NCI-H345 treated with DMSO at 0.1 percent for 48 hours (cell line): ENCODE data around the gene SLC2A8.
A peak's percentile ranks its signal among the peaks of the same experiment; 100 is the strongest.

Experiments used
- DNase-seq: peaks from one replicate; lab custom pipeline; 2025; ENCODE audit not compliant: unreplicated experiment; lab: John Stamatoyannopoulos, UW

Gene SLC2A8

DNA sequence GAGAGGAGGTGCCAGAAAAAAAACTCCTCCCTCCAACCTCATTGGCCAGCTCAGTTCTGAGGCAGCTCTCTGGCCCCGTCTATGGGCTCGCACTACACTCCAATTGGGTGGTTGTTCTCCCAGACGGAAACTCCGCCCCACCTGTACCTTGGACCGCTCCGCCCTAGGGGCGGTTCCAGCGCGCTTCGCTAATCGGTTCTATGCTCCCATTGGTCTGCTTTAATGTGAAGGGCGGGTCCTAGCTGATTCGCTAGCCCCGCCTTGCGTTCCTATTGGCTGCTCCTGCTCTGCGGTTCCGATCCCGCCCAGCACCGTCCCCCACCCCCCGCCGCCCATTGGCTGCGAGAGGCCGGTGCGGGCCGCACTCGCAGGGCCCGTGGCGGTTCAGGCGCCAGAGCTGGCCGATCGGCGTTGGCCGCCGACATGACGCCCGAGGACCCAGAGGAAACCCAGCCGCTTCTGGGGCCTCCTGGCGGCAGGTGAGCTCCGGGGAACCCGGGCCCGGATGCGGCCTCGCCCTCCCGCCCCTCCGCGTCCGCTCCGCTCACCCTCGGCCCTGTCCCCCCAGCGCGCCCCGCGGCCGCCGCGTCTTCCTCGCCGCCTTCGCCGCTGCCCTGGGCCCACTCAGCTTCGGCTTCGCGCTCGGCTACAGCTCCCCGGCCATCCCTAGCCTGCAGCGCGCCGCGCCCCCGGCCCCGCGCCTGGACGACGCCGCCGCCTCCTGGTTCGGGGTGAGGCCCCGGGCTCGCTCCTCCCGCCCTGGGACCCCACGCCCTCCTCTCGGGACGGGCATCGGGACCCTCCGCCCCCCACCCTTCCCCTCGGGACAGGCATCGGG, at the start of gene SLC2A8:
TSS of gene SLC2A8 (plus strand) at position 362 of the 838 bp plus-strand sequence. CDS start at position 424, 62 bp downstream.
- DNase-seq = peak; percentile 100

DNA sequence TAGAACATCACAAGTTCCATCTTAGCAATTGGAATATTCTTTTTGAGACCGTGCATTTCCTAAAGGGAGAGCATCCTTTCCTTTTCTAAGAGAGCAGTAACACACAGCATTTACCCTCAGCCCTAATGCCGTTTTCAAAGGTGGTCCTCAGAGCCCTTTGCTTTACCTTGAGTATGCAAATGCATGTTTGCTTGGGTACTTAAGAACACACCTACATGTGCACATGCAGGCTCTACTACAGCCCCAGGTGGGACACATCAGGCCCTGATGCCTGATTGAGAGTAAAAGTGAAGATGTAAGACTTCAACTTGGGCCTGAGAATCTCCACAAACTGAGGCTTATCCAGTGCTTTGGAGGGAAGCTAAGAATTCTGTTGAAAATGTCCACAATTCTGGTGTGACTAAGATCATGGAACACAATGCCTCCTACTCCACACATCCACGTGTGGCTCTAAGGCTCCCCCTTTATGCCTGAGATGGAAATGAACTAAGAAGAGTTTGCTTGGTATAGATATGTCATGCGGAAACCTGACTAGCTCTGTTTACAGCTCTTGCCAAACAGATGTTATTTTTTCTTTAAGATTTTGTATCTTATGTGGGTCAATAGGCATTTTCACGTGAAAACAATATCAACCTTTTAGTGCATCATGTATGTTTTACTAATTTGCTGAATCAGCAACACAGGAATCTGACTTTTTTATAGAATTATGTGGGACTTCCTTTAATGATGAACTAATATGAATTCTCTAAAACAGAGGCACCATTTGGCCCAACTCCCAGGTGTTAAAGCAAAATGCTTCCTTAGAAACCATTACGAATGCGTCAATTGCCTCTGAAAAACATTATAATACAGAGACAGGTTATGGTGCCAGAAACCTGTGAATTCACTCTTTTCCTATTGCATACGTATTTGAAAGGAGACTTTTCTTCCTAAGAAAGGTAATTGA, 48.9 kb upstream of the SLC2A8 start:
- DNase-seq = peak; percentile 5

DNA sequence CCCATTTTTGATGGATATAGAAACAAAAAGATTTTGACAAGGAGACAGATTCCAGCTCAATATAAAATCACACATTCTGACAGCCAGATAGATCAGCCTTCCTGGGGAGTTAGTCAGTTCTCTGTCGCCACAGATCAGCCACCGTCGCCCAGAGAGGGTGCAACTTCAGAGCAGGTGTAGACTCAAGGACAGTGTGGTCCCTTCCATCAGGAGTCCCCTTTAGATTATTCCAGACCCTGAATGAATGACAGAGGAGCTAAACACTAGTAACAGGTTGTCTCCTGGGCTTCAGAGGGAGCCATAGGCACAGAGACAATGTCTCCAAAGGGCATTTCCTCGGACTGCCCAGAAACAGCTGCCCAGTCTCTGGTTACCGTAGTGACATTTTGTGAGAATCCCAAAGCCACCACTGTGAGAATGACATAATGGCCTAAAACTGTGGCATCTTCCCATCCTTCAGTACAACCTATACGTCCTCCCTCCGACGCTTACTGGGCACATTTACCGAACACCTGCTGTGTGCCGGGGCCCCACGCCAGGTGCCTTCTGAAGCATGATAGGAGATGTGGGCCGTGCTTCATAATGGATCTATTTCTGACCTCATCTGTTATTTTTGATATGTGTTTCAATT, 47.4 kb upstream of the SLC2A8 start:
- no peak for DNase-seq

- peak; percentile 2 for DNase-seq
These were observed 45.5 kb upstream of the SLC2A8 start for GRCh38 chr9:127351182-127352166.

DNA sequence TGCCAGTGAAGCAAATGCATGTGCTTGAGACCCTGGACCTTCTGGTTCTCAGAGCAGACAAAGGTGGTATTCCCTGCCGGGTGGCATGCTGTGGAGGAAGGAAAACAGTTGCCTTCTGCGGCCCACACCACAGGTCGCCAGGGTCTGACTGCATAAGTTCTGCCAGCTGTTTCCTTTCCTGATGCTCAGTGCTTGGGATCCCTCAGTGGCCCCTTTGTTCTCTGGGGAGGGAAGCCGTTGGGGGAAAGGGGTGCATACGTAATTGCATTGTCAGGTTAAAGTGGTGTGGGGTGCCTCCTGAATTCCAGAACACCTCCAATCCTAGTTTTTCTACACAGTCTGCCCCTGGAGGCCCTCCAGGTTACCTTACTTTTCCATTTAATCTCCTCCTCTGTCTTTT, 43.1 kb upstream of the SLC2A8 start:
- no peak for DNase-seq

DNA sequence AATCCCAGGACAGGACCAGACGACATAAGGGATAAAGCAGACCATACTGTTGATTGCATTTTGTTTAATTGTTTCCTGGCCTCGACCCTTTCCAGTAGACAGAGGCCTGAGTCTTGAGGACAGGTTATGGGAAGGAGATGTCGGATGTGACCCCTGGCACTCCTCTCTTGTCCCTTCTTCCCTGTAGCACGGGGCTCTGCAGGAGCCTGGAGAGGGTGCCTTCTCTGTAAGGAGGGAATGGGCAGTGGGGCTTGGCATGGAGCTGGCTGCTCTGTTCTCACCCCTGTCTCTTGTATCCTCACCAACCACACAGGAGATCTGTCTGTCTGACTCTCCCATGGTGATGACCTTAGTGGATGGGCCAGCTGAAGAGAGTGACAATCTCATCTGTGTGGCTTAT, 40.1 kb upstream of the SLC2A8 start:
- no peak for DNase-seq

DNA sequence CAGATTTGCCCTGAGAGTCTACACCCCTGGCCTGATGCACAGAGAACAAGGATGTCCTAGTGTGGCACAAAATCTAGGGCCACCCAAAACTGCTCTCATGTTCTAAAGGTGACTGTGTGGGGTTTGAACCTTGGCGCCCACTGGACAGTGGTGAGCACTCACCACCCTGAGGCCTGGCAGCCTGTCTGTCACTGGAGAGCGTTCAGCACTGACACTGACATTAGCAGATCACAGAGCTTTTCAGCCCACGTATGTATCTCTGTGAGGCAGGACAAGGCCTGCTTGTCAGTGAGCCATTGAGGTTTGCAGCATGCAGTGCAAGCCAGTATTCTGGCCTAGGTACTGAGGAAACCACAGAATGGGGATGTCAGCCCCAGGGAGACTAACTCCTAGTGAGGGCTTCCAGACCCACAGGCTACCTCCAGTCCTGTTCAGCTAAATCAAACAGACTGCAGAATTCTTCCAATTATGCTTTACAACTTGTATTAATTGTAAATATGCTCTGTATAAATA, 38.9 kb upstream of the SLC2A8 start:
- DNase-seq = no peak

GRCh38 chr9:127358770-127359169, 38.2 kb upstream of the SLC2A8 start:
- no peak for DNase-seq

GRCh38 chr9:127360250-127360649, 36.7 kb upstream of the SLC2A8 start:
- DNase-seq = no peak

- no peak for DNase-seq
These were observed 36.1 kb upstream of the SLC2A8 start for GRCh38 chr9:127360829-127361228.

DNA sequence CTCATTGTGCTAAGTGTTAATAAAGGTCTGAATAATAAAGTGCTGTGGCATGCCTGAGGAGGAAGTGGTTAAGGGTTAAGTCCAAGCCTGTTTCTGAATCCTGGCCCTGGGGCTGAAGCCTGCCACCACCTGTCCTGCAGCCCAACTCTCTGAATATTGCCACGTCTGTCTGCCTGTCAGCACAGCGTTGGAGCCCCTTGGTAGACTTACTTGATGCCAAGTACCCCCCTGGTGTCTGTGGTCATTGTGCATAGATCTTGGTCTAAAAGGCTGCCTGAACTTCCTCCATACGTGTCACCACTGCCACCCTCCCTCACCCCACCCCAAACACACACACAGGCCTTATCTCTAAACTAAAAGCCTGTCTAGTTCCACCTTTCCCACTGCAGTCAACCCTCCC, 35.4 kb upstream of the SLC2A8 start:
- no peak for DNase-seq

GRCh38 chr9:127362829-127363228, 34.1 kb upstream of the SLC2A8 start:
- DNase-seq = no peak

DNA sequence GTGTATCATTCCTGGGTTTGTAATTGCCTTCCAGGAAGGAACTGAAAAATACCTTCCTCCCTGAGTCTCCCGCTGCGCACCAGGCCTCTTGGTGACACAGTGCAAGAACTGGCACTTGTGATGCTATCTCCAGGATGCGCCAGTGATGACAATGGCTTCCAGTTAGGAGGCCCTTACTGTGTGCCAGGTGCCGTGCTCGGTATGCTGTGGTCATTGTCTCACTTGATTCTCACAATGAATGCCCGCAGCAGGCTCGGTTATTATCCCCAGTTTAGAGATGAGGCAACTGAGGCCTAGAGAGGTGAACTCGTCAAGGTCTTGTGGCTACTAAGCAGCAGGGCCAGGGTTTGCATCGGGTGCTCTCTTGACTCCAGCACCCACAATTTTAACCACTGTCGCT, 31.5 kb upstream of the SLC2A8 start:
- DNase-seq = no peak

DNA sequence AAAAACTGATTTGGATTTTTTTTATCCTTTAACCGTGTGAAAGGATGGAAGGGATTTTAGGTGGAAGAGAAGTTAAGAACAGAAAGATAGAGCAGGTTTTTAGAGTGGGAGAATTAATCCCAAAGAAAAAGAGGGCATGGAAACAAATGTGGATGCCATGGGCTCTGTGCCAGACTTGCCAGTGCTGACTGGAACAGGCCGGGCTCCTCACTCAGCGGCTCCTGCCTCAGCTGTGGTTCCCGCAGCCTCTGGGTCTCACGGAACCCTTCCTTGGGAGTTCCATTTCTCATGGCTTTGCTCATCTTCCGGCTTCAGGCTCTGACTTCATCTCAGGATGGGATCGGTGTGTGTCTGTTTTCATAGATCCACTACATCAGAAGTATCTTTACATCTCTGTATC, 30.4 kb upstream of the SLC2A8 start:
- no peak for DNase-seq

DNA sequence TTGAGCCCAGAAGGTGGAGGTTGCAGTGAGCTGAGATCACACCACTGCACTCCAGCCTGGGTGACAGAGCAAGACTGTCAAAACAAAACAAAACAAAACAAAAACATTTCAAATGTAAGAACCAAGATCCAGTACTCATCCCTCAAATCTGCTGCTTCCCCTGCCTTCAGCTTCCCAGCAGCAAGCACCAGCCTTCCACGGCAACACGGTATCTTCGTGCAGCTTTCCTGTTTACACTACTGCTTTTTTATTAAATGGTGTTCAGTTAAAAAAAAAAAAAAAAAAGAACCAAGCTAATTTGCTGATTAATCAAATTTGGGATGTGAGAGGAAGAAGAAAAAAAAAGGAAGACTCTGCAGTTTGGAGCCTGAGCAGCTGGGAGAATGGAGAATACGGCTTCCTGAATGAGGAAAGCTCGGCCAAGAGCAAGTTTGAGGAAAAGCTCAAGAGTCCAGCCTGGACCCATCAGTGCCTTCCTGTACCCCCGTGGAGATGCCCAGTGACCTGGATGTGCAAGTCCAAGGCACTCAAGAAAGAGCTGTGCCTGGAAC, 28.0 kb upstream of the SLC2A8 start:
- DNase-seq = no peak

- no peak for DNase-seq
These were observed 27.5 kb upstream of the SLC2A8 start for GRCh38 chr9:127369428-127369827.

GRCh38 chr9:127370147-127370579, 26.8 kb upstream of the SLC2A8 start:
- DNase-seq = no peak

DNA sequence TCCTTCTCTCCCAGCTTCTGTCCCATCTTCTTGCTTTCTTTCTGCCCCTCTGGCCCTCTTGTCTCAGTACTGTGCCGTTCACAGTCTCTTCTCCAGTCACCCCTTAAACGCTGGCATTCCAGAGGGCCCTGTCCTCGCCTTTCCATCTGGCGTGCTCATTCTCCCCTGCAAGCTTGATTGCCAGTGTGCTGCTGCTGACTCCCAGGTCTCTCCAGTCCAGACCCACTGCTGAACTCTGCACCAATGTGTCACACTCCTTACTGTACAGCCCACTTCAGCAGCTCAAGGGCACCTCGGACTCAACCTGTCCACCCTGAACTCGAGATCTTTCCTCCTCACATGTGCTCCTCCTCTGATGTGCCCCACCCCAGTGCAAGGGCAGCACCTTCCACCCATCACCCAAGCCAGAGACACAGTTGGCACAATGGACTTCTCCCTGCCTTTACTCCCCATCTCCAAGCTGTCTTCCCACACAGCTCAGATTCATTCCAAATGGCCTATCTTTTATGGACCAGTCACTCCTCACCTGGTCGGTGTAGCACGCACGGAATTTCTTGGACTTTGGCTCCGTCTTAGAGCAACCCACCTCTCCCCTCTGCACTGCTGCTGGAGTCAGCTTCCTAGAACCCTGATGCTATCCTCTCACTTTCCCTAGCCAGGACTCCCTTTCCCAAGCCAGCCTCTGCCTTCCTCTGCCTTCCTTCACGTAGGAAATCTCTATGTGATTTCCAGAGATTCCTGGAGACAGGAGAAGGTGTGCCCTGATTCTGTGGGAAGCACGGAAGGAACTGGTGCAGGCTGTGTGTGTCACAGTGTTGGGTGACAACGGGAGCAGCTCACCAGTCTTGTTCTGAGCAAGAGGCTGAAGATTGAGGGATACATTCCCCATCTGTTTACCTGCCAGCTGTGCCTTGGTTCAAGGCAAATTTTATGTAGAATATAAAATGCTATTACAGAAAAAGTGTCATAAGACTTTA, 26.0 kb upstream of the SLC2A8 start:
- DNase-seq = no peak

- DNase-seq = no peak
These were observed 16.5 kb upstream of the SLC2A8 start for GRCh38 chr9:127380479-127380878.
